NCI-H1930 (cell line): Measurements from ENCODE around the gene WDR31.
A peak's percentile ranks its signal among the peaks of the same experiment; 100 is the strongest.
"Not testable (repeated sequence)": the region's sequence is repeated elsewhere in the genome, so short reads cannot be mapped to it uniquely, and the experiment has no call there.

ENCODE experiments used
- DNase-seq, 2 experiments: peaks; one replicate each; lab custom pipeline; 2025; lab: John Stamatoyannopoulos, UW

The WDR31 gene

GRCh38 chr9:113298311-113298710, 41.8 kb downstream of the WDR31 start:
- DNase-seq: no peak

GRCh38 chr9:113296796-113297558, 43.1 kb downstream of the WDR31 start:
- DNase-seq: no peak

GRCh38 chr9:113296247-113296646, 43.8 kb downstream of the WDR31 start:
- DNase-seq: not testable (repeated sequence)

GRCh38 chr9:113293285-113293878, 46.7 kb downstream of the WDR31 start:
- DNase-seq: no peak

- DNase-seq: no peak
Observed at GRCh38 chr9:113290052-113290607, 49.9 kb downstream of the WDR31 start.

GRCh38 chr9:113289091-113289490, 51.0 kb downstream of the WDR31 start:
- no peak for DNase-seq

GRCh38 chr9:113281356-113281755, 58.7 kb downstream of the WDR31 start:
- no peak for DNase-seq

- DNase-seq: no peak
Observed at GRCh38 chr9:113278840-113279239, 61.2 kb downstream of the WDR31 start.

- peak; percentile 92 to 94 for DNase-seq
Observed at GRCh38 chr9:113275157-113276131, 64.6 kb downstream of the WDR31 start, which contains the start of the genes CDC26 and PRPF4. Gene CDC26 (minus strand): TSS chr9:113275572. CDS start chr9:113272507, 3,065 bp downstream. Gene PRPF4 (plus strand): TSS chr9:113275658. CDS start chr9:113275744, 86 bp downstream.

GRCh38 chr9:113274474-113275156, 65.5 kb downstream of the WDR31 start:
- peak; percentile 5 to 47 for DNase-seq

GRCh38 chr9:113269871-113270270, 70.2 kb downstream of the WDR31 start:
- no peak for DNase-seq

GRCh38 chr9:113269355-113269754, 70.7 kb downstream of the WDR31 start:
- no peak for DNase-seq

- DNase-seq: no peak
Observed at GRCh38 chr9:113267911-113268566, 72.0 kb downstream of the WDR31 start.

GRCh38 chr9:113266174-113266573, 73.9 kb downstream of the WDR31 start:
- no peak for DNase-seq
